NB4 (cell line): Measurements from ENCODE around the gene KCTD16.

Source experiments
- MYC ChIP-seq: IDR thresholded peaks from 2 replicates; pipeline ENCODE4 v1.6.1; 2011; ENCODE audit warnings: low read depth, low read length
- POLR2A ChIP-seq: IDR thresholded peaks from 2 replicates; pipeline ENCODE4 v1.6.1; 2011; ENCODE audit warnings: mild to moderate bottlenecking; ENCODE audit not compliant: insufficient read length; ENCODE audit errors: extremely low read depth
- TF ChIP-seq, protein P1 (sequence below): IDR thresholded peaks from one replicate; pipeline ENCODE4 v1.5.1; 2012; ENCODE audit warnings: low read depth, low read length
- TF ChIP-seq, protein P2 (sequence below): IDR thresholded peaks from 2 replicates; pipeline ENCODE4 v1.6.1; 2011; ENCODE audit warnings: low read depth, low read length

DNA sequence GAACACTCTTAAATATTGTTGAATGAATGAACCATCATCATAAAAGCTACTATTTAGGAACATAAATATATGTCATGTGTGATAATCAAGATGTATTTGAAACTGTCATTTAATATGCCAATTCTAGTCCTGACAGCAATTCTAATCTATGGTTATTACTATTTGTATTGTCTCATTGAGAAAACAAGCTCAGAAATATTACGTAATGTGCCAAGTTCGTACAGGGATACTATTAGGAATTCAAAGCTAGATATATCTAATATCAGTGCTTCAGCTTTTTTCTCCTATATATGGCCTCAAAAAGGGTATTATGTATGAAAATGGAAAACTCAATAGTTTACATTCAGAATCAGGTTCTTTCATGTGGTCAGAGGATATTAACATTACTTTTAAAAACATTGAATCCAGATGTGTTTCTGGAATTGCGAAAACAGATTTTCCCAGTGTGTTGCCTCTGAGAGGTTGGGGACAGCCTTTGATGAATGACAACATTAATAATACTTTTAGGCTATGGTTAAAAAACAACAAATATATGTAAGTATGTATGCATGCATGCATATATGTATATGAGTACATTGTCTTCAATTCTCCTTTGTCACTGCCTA lies 95.1 kb downstream of the KCTD16 start:
- TF ChIP-seq, protein P1, sequence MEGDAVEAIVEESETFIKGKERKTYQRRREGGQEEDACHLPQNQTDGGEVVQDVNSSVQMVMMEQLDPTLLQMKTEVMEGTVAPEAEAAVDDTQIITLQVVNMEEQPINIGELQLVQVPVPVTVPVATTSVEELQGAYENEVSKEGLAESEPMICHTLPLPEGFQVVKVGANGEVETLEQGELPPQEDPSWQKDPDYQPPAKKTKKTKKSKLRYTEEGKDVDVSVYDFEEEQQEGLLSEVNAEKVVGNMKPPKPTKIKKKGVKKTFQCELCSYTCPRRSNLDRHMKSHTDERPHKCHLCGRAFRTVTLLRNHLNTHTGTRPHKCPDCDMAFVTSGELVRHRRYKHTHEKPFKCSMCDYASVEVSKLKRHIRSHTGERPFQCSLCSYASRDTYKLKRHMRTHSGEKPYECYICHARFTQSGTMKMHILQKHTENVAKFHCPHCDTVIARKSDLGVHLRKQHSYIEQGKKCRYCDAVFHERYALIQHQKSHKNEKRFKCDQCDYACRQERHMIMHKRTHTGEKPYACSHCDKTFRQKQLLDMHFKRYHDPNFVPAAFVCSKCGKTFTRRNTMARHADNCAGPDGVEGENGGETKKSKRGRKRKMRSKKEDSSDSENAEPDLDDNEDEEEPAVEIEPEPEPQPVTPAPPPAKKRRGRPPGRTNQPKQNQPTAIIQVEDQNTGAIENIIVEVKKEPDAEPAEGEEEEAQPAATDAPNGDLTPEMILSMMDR: no peak
- TF ChIP-seq POLR2A (no peak), MYC (no peak)
- TF ChIP-seq, protein P2, sequence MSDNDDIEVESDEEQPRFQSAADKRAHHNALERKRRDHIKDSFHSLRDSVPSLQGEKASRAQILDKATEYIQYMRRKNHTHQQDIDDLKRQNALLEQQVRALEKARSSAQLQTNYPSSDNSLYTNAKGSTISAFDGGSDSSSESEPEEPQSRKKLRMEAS: no peak
